HepG2 (cell line): ENCODE measurements around the gene CLCN1. TPM values are rescaled to one million over a fixed set of nuclear protein-coding genes. Genes with fewer than 3 reads are reported as not detected.

Source experiments
- ATAC-seq: fragments of 200-7000 bp; cut with Tn5 transposase; 3 replicates; pipeline ENCODE4 v1.9.1; 2020; ENCODE audit warnings: mild to moderate bottlenecking, moderate library complexity
- BruUV-seq: library from RNA; stranded (reverse); fragments of 400-500 nt; replicated peaks from 2 replicates; lab custom pipeline; 2021; lab: Mats Ljungman, UMichigan
- CTCF ChIA-PET: fragments of 300-600 bp; formaldehyde crosslinking; extraction: SDS; loops from one replicate; lab custom pipeline; 2021; ENCODE audit warnings: low total read pairs, inconsistent platforms, low intra/inter-chr PET ratio; lab: Yijun Ruan, JAX
- POLR2A ChIA-PET: fragments of 350-600 bp; sonication (Branson Sonifier 250); formaldehyde crosslinking; loops from one replicate; lab custom pipeline; 2020; ENCODE audit warnings: antibody characterized with exemption, inconsistent platforms; lab: Yijun Ruan, JAX
- DNase-seq: peaks from one replicate; pipeline ENCODE4 v3.0.0-alpha.2; 2015; ENCODE audit warnings: low spot score
- FAIRE-seq: peaks from 3 replicates; lab custom pipeline; 2011; peaks lifted over from hg19 to GRCh38; lab: Jason Lieb, UNC
- H2AFZ ChIP-seq: one replicate; pipeline ENCODE4 v1.6.1; 2011; ENCODE audit warnings: low read length, inconsistent platforms
- H3K27ac ChIP-seq: fragments of 300-600 bp; 3 replicates; pipeline ENCODE4 v1.8.0; 2011; ENCODE audit warnings: mixed run types, mild to moderate bottlenecking, mixed read lengths, low read length, inconsistent platforms; ENCODE audit not compliant: insufficient read depth; ENCODE audit errors: extremely low read length
- H3K27me3 ChIP-seq, 2 experiments: fragments of 200-600 bp in 1 of 2; 2 replicates in 1 of 2; 3 replicates in 1 of 2; pipeline versions ENCODE4 v1.6.0 to v1.8.0; 2011; ENCODE audit warnings: low read length in 2 of 2, mild to moderate bottlenecking in 2 of 2, moderate library complexity in 2 of 2, inconsistent platforms in 1 of 2; ENCODE audit not compliant: insufficient read depth in 2 of 2, control insufficient read depth in 1 of 2
- H3K36me3 ChIP-seq, 2 experiments: fragments of 200-600 bp in 1 of 2; replicated peaks in 1 of 2; 2 replicates in 1 of 2; 3 replicates in 1 of 2; pipeline versions ENCODE4 v1.5.1 to v1.8.0; 2011; ENCODE audit warnings: low read length in 2 of 2, inconsistent platforms in 1 of 2; ENCODE audit not compliant: insufficient read depth in 2 of 2, control insufficient read depth in 1 of 2
- H3K4me1 ChIP-seq: 2 replicates; pipeline ENCODE4 v1.5.1; 2012; ENCODE audit warnings: low read length, inconsistent platforms; ENCODE audit not compliant: insufficient read depth
- H3K4me2 ChIP-seq: 2 replicates; pipeline ENCODE4 v1.6.0; 2011; ENCODE audit warnings: low read depth, low read length, inconsistent platforms
- H3K4me3 ChIP-seq, 3 experiments: fragments of 200-600 bp in 1 of 3; sonication (generic), shearing (Covaris generic) in 1 of 3; replicated peaks in 1 of 3; 2 replicates each; pipeline ENCODE4 v1.5.1; 2011 to 2016; ENCODE audit warnings: low read length in 3 of 3, inconsistent platforms in 2 of 3, low read depth in 2 of 3, mild to moderate bottlenecking in 2 of 3, control low read depth in 1 of 3, mixed read lengths in 1 of 3; ENCODE audit not compliant: insufficient read depth in 1 of 3
- H3K79me2 ChIP-seq: one replicate; pipeline ENCODE4 v1.6.1; 2011; ENCODE audit warnings: low read length, inconsistent platforms; ENCODE audit not compliant: insufficient read depth
- H3K9ac ChIP-seq: 2 replicates; pipeline ENCODE4 v1.6.0; 2011; ENCODE audit warnings: mild to moderate bottlenecking, low read depth, low read length, inconsistent platforms; ENCODE audit not compliant: insufficient read depth
- H3K9me3 ChIP-seq: 2 replicates; pipeline ENCODE4 v1.5.1; 2012; ENCODE audit warnings: mild to moderate bottlenecking, low read length
- H4K20me1 ChIP-seq: 2 replicates; pipeline ENCODE4 v1.6.0; 2011; ENCODE audit warnings: inconsistent platforms, mild to moderate bottlenecking, low read length, moderate library complexity; ENCODE audit not compliant: insufficient read depth
- NBN ChIP-seq: fragments of 450-650 bp; conservative IDR thresholded peaks from 2 replicates; pipeline ENCODE4 v1.6.1; 2017
- NFE2L2 ChIP-seq: fragments of 150-350 bp; IDR thresholded peaks from 2 replicates; pipeline ENCODE4 v1.6.1; 2014; ENCODE audit warnings: low read length
- SNAPC2 ChIP-seq: sonication (generic); formaldehyde crosslinking; IDR thresholded peaks from 2 replicates; pipeline ENCODE4 v1.8.1; 2022; ENCODE audit warnings: mild to moderate bottlenecking, missing genetic modification reagents
- ZNF124 ChIP-seq: sonication (generic); formaldehyde crosslinking; IDR thresholded peaks from 2 replicates; pipeline ENCODE4 v1.4.0; 2020; ENCODE audit warnings: missing genetic modification reagents
- ZNF225 ChIP-seq: sonication (generic); formaldehyde crosslinking; IDR thresholded peaks from 2 replicates; pipeline ENCODE4 v1.4.0; 2020; ENCODE audit warnings: mild to moderate bottlenecking, missing genetic modification reagents
- ZNF552 ChIP-seq: sonication (generic); formaldehyde crosslinking; IDR thresholded peaks from 2 replicates; pipeline ENCODE4 v1.9.0; 2022; ENCODE audit warnings: missing genetic modification reagents, mild to moderate bottlenecking, borderline replicate concordance
- ZNF672 ChIP-seq: sonication (generic); formaldehyde crosslinking; IDR thresholded peaks from 2 replicates; pipeline ENCODE4 v1.8.1; 2022; ENCODE audit warnings: missing genetic modification reagents
- WGBS: methylation state at CpG from one replicate; pipeline ENCODE4 v1.1.6; 2017; ENCODE audit warnings: low lambda C conversion rate; 5-methylcytosine and 5-hydroxymethylcytosine counted together
- in situ Hi-C: cut with HindIII; loops from 2 replicates; pipeline ENCODE4 v1.10.0; 2017; ENCODE audit warnings: low pct_unique_long_range_greater_than_20kb; ENCODE audit not compliant: extremely low pct_ligation_motif_present
- intact Hi-C: fragments of 100-400 bp; cut with micrococcal nuclease; formaldehyde crosslinking; loops from one replicate; pipeline ENCODE4 v1.10.0; 2022; ENCODE audit not compliant: unreplicated experiment
- polyA plus RNA-seq, 8 experiments: library from polyadenylated mRNA; depleted of rRNA in 3 of 8; stranded (reverse) in 7 of 8; unstranded in 1 of 8; fragments of >200 nt; fragmentation: Illumina TruSeq in 4 of 8; extraction: Trizol in 4 of 8; gene quantifications; 2 replicates each; pipeline versions ENCODE4 v1.2.1 to v1.2.3, GENCODE V29; 2011 to 2016; ENCODE audit warnings: low read depth in 4 of 8, missing spikeins in 1 of 8, mixed read lengths in 1 of 8; ENCODE audit not compliant: insufficient read depth in 1 of 8
- total RNA-seq, 5 experiments: library from RNA; depleted of rRNA; stranded (reverse); fragments of >200 nt; fragmentation: Illumina TruSeq; extraction: Trizol; gene quantifications; 2 replicates each; pipeline ENCODE4 v1.2.3, GENCODE V29; 2016; ENCODE audit warnings: low read depth in 1 of 5
- TF ChIP-seq, protein P1 (sequence below): fragments of 450-650 bp; IDR thresholded peaks from 2 replicates; pipeline ENCODE4 v1.6.1; 2017
- TF ChIP-seq, protein P2 (sequence below): sonication (generic); formaldehyde crosslinking; IDR thresholded peaks from 2 replicates; pipeline ENCODE4 v1.5.0; 2020; ENCODE audit warnings: missing genetic modification reagents, mild to moderate bottlenecking, borderline replicate concordance

CLCN1 gene
- total and polyA plus RNA-seq, 2 of the 13 experiments (the other 11 are each of a cell fraction or from before 2014, with no cell fraction given) = 0.01 TPM; not detected in 1

DNA sequence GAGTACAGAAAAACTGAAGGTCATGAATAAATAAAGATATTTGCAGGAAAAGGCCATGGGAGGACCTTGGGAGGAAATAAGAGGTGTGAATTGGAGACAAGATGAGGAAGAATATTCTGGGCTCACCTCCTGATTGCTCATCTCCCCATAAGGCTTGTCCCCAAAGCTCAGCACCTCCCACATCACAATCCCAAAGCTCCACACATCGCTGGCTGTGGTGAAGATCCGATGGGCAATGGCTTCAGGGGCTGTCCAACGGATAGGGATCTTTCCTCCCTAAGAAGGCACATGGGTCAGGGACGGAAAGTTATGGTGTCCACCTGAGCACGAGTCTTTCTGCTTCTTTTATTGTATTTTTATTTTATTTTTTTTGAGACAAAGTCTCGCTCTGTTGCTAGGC, 78.2 kb downstream of the CLCN1 start:
- no peak for TF ChIP-seq ZNF672 (CRISPR knock-in tag)
- TF ChIP-seq, protein P1, sequence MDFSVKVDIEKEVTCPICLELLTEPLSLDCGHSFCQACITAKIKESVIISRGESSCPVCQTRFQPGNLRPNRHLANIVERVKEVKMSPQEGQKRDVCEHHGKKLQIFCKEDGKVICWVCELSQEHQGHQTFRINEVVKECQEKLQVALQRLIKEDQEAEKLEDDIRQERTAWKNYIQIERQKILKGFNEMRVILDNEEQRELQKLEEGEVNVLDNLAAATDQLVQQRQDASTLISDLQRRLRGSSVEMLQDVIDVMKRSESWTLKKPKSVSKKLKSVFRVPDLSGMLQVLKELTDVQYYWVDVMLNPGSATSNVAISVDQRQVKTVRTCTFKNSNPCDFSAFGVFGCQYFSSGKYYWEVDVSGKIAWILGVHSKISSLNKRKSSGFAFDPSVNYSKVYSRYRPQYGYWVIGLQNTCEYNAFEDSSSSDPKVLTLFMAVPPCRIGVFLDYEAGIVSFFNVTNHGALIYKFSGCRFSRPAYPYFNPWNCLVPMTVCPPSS = no peak
- TF ChIP-seq ZNF552 (CRISPR knock-in tag) = no peak
- no peak for TF ChIP-seq ZNF225
- no peak for TF ChIP-seq NBN
- TF ChIP-seq, protein P2, sequence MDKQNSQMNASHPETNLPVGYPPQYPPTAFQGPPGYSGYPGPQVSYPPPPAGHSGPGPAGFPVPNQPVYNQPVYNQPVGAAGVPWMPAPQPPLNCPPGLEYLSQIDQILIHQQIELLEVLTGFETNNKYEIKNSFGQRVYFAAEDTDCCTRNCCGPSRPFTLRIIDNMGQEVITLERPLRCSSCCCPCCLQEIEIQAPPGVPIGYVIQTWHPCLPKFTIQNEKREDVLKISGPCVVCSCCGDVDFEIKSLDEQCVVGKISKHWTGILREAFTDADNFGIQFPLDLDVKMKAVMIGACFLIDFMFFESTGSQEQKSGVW = no peak
- no peak for TF ChIP-seq ZNF124 (CRISPR knock-in tag)
- TF ChIP-seq NFE2L2 = no peak
- TF ChIP-seq SNAPC2 (CRISPR knock-in tag) = no peak
- Histone ChIP-seq H3K4me1 (peaks cover 61% of the 10 kb centered on the region), H3K9me3 (no peaks in the 10 kb centered on the region), H3K9ac (no peak overlapping the region), H4K20me1 (no peaks in the 10 kb centered on the region), H3K4me3 (no peak overlapping the region), H3K36me3 (peaks cover 3 to 10% of the 10 kb centered on the region in 2 experiments; a peak in 4 of 5 replicates), H3K27ac (peak overlapping the region; percentile 49), H3K79me2 (no peaks in the 10 kb centered on the region), H3K4me2 (no peak overlapping the region), H3K27me3 (no peaks in the 10 kb centered on the region), H2AFZ (no peak overlapping the region)
- WGBS = 94% methylated on average over 6 of the region's 6 CpGs
- in situ Hi-C loops = loop anchor here (25.0 kb wide), 1 partner anchor 518 kb away; the partner anchor contains the start of gene TCAF1
- CTCF ChIA-PET = no interaction called here
- ATAC-seq (no peak), FAIRE-seq (no peak), DNase-seq (no peak)
- intact Hi-C loops = no loop called here
- BruUV-seq = no TSS peak
- POLR2A ChIA-PET = interaction anchor here (1.2 to 3.3 kb wide), 6 partner anchors 10 to 131 kb away, joined by 4 to 15 read pairs (median 7); partner anchors contain the start of genes EPHA1 and GSTK1
